NCI-H128 (cell line): ENCODE data around the gene CALHM6.
"Not testable (repeated sequence)": the region's sequence is repeated elsewhere in the genome, so short reads cannot be mapped to it uniquely, and the experiment has no call there.

Source experiments
- DNase-seq: peaks from one replicate; lab custom pipeline; 2025; ENCODE audit not compliant: unreplicated experiment; lab: John Stamatoyannopoulos, UW

Gene CALHM6

DNA sequence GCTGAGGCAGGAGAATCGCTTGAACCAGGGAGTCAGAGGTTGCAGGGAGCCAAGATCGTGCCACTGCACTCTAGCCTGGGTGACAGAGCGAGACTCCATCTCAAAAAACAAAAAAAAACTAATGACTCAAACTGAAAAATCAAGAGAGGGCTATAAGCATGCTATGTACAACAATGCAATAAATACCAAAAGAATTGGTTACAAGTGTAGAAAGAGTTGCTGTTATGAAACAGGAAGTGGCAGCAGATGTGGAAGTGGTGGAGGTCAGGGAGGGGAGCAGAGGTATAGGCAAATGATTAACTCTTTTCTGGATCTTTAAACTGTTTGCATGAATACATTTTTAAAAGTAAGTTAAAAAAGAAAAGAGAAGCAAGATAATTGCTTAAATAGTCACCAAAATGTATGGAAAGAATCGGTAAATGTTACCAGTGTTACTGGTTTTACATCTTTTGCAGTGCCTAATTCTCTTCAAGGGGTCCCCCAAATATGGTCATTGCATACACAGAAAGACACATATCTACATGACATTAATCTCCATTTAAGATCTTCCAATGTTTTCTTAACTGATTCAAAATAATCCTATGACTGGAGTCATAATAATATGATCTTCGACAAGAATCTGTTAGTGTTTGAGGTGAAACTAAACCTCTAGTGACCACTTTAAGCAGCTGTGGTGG lies 15.0 kb downstream of the CALHM6 start:
- no peak for DNase-seq

DNA sequence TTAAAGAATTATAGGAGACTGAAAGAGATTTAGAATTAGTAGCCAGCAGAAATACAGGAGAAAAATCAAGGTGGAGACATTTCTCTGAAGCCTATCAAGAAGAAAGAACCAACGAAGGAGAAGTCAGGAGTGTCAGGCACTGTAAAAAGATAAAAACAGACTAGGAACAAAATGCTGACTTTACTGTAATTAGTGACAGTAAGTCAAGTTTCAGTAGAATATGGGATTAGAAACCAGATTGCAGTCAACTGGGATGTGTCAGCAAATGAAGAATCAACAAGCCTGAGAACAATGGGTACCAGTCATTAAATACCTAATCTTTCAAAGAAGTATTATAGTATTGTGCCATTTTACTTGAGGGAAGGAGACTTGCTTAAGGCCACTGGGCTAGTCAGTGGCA lies 21.6 kb downstream of the CALHM6 start:
- no peak for DNase-seq

DNA sequence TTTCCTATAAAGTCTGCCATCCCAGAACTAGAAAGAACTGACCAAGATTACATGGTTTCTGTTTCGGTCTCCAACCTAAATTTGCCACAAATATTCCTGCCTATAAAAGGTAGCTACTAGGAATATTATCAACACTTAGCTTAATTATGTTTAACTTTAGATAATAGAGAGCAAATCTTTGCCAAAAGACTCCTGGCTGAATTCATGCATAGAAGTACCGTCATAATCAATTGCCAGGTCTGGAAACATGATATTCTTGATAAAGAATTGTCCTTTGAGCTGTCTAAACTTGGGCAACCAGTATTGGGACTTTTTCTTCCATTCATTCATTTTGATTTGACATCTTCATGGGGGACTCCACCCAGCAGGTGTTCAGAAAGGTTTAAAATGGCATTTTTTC lies 22.4 kb downstream of the CALHM6 start:
- no peak for DNase-seq

DNA sequence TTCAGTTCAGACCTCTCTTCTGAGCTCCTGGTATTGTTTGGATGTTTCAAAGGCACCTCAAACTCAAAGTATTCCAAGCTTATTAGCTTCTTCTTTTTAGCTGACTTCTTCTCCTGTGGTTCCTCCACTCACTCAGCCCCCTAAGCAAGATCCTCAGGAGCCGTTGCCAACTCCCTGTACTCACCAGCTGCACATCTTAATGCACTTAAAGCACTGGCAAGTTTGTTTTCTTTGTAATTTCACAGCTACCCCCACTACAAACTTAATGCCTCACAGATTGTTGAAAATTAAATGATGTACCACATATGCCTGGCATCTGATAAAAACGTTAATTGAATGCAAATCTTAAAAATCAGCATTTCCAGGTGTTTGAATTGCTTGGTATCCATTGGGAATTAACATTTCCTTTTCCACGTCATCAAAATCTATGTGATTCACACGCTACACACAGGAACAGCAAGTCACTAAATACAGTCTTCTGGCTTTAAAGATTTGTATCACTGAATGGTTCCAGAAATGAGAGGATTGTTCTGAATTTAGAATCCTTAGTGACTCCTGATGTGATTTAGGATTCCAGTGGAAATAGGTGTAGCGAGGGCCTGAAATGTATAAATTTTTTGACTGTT lies 24.5 kb downstream of the CALHM6 start:
- DNase-seq = no peak

DNA sequence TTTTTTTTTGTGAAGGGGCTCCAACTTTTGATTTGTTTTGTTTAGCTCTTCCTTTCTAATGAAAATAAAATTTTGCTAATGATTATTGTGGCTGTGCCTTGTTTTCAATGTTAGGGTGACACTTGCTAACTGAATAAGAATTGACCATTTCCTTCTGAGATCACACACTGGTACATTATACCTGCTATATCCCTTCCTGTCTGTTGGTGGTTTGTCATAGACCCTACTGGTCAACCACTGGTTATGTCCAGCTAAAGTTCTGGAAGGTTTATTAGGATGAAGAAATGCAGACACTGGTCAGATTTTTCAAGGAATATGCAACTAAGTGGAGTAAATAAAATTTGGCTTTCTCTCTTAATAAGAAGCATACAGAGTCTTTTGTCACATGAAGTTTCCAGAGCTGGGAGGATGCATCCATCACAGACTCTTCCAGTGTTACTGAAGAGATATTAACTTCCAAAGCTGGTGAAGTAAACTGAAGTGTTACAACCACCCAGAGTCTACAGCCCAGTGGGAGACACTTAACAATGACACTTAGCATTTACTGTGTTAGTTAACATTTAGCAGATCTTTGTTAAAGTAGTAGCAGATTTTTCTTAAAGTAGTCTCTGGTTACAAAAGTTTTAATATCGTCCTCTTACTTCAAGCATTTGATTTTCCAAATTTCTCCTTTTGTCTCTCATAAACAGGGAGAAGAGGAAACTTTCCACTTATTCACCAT lies 30.6 kb downstream of the CALHM6 start:
- no peak for DNase-seq

DNA sequence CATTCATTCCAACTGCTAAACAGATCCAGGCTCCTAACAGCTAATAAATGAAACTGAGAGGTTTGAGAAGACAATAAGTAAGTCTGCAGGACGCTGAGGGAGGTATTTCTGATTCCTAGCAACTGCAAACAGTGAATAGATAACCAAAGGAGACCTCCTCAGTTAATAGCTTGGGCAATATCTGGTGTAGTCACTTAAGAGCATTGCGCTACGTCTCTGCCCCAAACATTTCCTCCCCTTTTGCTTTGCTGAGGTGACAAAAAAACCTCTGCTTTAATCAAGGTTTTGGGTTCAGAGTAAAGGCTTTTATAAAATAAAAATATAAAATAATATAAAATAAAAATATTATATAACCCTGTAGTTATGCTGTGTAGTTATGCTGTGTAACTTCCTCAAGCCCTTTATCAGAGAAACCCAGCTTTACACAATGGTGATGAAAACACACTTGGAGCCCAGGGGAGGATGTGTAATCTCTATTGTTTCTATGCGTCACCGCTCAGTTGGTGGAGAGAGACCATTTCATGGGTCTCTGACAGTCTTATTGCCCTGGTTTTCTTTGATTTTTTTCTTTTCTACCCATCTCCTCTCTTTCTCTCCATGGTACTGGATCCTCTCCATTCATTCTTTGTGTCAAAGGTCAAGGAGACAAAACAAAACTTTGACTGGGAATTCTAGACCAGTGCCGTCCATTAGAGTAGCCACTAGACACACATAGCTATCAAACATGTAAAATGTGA lies 31.3 kb downstream of the CALHM6 start:
- no peak for DNase-seq

DNA sequence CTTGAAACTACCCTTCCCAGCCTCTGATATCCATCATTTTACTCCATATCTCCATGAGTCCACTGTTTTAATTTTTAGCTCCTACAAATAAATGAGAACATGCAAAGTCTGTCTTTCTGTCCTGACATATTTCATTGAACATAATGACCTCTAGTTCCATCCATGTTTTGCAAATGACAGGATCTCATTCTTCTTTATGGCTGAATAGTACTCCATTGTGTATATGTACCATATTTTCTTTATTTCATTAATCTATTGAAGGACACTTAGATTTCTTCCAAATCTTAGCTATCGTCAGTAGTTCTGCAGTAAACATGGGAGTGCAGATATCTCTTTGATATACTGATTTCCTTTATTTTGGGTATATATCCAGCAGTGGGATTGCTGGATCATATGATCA lies 34.0 kb downstream of the CALHM6 start:
- not testable (repeated sequence) for DNase-seq

DNA sequence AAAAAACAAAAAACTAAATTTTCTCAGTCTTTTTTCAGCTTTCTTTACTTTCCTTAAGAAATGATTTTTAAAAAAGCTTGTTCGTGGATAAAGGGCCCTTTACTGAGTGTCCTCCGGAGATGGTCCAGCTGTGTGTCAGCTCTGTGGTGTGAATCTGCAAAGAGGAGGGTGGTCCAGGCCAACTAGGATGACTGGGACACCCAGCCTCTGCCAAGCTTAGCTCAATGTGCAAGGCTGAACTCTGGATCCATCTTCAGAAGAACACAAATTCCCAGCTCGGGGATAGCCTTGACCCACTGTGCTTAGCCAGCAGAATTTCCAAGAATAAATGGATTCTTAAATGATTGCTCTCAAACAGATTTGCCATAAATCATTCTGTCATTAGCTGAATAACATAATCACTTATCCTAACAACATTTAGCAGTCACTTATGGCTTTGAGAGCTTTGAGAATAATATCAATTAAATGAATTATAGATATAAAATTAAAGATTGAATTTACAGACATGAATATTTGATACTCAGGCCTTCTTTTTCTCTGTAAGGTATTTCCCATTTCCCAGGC lies 36.0 kb downstream of the CALHM6 start:
- no peak for DNase-seq

DNA sequence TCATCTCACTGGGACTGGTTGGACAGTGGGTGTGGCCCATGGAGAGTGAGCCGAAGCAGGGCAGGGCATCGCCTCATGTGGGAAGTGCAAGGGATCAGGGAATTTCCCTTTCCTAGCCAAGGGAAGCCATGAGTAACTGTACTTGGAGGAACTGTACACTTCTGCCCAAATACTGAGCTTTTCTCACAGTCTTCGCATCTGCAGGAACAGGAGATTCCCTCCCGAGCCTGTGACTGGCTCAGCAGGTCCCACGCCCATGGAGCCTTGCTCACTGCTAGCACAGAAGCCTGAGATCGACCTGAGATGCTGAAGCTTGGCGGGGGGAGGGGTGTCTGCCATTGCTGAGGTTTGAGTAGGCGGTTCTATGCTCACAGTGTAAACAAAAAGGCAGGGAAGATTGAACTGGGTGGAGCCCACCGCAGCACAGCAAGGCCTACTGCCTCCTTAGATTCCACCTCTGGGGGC lies 39.8 kb downstream of the CALHM6 start:
- no peak for DNase-seq

DNA sequence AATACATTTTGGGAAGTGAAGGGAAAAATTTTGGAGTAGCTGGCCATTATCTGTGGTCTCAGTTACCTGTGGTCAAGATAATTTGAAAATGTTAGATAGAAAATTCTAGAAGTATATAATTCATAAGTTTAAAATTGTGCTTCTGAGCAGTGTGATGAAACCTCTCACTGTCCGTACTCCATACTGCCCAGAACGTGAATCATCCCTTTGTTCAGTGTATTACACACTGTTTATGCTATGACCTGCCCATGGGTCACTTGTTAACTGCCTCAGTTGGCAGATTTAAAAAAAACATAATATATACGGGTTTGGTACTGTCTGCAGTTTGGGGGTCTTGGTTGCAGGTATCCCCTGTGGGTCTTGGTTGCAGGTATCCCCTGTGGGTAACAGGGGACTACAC lies 46.1 kb downstream of the CALHM6 start:
- DNase-seq = no peak

DNA sequence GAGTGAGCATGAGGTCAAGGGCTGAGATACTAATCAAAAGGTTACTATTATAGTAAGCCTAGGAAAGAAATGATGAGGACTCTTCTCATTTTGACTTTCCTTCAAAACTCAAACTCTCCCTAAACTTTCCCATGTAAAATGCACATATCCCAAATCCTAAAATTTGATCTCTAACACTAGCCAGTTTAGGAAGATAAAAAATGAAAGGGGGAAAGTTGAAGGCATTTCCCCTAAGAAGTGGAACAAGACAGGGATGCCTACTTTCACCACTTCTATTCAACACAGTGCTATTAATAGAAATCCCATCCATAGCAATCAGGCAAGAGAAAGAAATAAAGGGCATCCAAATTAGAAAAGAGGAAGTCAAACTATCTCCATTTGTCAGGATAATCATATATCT lies 47.4 kb downstream of the CALHM6 start:
- DNase-seq = no peak

DNA sequence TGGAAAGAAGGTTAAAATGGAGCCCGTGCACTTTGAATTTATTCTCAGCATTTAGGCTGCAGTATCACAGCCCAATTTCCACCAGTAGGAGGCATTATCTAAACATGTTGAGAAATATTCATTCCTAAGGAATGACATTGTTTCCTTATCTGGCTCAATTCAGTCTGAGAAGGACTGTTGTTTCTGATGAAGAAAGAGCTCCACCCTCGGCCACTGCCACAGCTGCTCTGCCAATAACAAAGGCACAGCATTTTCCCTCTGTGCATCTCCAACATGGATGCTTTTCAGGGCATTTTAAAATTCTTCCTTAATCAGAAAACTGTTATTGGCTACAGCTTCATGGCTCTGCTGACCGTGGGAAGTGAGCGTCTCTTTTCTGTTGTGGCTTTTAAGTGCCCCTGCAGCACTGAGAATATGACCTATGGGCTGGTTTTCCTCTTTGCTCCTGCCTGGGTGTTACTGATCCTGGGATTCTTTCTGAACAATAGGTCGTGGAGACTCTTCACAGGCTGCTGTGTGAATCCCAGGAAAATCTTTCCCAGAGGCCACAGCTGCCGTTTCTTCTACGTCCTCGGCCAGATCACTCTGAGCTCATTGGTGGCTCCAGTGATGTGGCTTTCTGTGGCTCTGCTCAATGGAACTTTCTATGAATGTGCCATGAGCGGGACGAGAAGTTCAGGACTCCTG lies 50.4 kb downstream of the CALHM6 start, which contains the start of gene CALHM5:
Gene CALHM5, plus strand, starts transcription at position 216 of the 687 bp plus-strand sequence. Its CDS starts 58 bp downstream, at position 274.
- DNase-seq = no peak

DNA sequence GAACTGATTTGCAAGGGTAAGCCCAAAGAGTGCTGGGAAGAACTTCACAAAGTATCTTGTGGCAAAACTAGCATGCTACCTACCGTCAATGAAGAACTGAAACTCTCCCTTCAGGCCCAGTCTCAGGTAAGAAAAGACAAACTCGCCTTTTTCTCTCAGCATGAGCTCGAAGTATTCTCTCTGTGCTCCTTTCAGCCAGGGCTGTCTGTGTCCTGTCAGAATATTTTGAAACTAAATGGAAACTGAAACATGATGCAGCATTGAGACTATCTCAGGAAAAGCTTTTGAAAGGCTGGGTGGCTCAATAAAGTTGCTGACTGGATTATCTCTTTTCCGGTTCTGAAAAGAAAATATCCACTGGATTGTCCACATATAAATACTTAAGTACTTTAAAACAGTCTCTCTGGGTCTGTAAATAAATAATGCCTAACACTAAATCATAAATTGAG lies 51.0 kb downstream of the CALHM6 start:
- no peak for DNase-seq

DNA sequence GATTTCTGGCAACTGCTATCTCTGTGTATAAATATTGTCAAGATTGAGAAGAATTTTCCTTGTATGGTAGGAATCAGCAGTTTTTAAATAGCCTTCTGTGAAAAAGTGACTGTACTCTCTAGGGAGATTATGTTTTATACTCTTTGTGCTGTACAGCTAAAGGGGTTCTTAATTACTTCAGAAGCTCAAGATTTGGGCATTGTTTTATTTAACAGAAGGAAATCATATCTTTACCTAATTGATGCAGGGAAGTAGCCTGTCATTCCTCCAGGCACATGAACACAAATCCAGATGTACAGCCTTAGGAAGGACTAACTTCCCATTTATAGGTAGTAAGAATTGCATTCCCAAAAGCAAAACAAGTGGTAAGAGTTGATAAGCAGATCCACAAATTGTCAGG lies 51.6 kb downstream of the CALHM6 start:
- DNase-seq = no peak
